Trophoblast cell (in vitro differentiated cells and primary cell): ENCODE results near the gene RASL12.

ENCODE experiments used
- DNase-seq, 2 donors: peaks; one replicate each; pipeline ENCODE4 v3.0.0-alpha.2; 2016
- H2AFZ ChIP-seq: 2 replicates; pipeline ENCODE4 v1.6.1; 2013; ENCODE audit warnings: low read length, moderate library complexity, mild to moderate bottlenecking; ENCODE audit not compliant: insufficient read depth, poor library complexity
- H2AK5ac ChIP-seq: 2 replicates; pipeline ENCODE4 v1.6.1; 2013; ENCODE audit warnings: mild to moderate bottlenecking, low read length
- H2BK120ac ChIP-seq: 2 replicates; pipeline ENCODE4 v1.6.1; 2013; ENCODE audit warnings: low read length, mild to moderate bottlenecking, moderate library complexity; ENCODE audit not compliant: insufficient read depth, poor library complexity
- H2BK12ac ChIP-seq: 2 replicates; pipeline ENCODE4 v1.6.1; 2013; ENCODE audit warnings: mild to moderate bottlenecking, low read length, moderate library complexity
- H2BK5ac ChIP-seq: 2 replicates; pipeline ENCODE4 v1.6.1; 2013; ENCODE audit warnings: low read length, low read depth, moderate library complexity, mild to moderate bottlenecking; ENCODE audit not compliant: poor library complexity
- H3K14ac ChIP-seq: 2 replicates; pipeline ENCODE4 v1.6.1; 2013; ENCODE audit warnings: mild to moderate bottlenecking, low read length
- H3K18ac ChIP-seq: 2 replicates; pipeline ENCODE4 v1.6.1; 2013; ENCODE audit warnings: mild to moderate bottlenecking, low read length
- H3K23ac ChIP-seq: 2 replicates; pipeline ENCODE4 v1.6.1; 2013; ENCODE audit warnings: low read length
- H3K27ac ChIP-seq: 2 replicates; pipeline ENCODE4 v1.5.1; 2013; ENCODE audit warnings: low read depth, mild to moderate bottlenecking, inconsistent platforms, low read length, moderate library complexity
- H3K27me3 ChIP-seq: 2 replicates; pipeline ENCODE4 v1.6.1; 2013; ENCODE audit warnings: inconsistent platforms, mild to moderate bottlenecking, low read length, moderate library complexity; ENCODE audit not compliant: insufficient read depth
- H3K36me3 ChIP-seq, 2 experiments: 1 replicate in 1 of 2; 2 replicates in 1 of 2; pipeline ENCODE4 v1.6.1; 2013; ENCODE audit warnings: low read length in 2 of 2, mild to moderate bottlenecking in 2 of 2, moderate library complexity in 1 of 2; ENCODE audit not compliant: insufficient read depth in 2 of 2, control insufficient read depth in 1 of 2
- H3K4ac ChIP-seq: 2 replicates; pipeline ENCODE4 v1.6.1; 2013; ENCODE audit warnings: low read depth, mild to moderate bottlenecking, low read length, moderate library complexity
- H3K4me1 ChIP-seq, 2 experiments: 1 replicate in 1 of 2; 2 replicates in 1 of 2; pipeline ENCODE4 v1.6.1; 2013; ENCODE audit warnings: low read length in 2 of 2, mild to moderate bottlenecking in 2 of 2, moderate library complexity in 1 of 2; ENCODE audit not compliant: insufficient read depth in 2 of 2, control insufficient read depth in 1 of 2
- H3K4me2 ChIP-seq: 2 replicates; pipeline ENCODE4 v1.6.1; 2013; ENCODE audit warnings: inconsistent platforms, mild to moderate bottlenecking, low read length, moderate library complexity
- H3K4me3 ChIP-seq: 2 replicates; pipeline ENCODE4 v1.5.1; 2013; ENCODE audit warnings: mild to moderate bottlenecking, low read depth, low read length, inconsistent platforms
- H3K79me1 ChIP-seq: one replicate; pipeline ENCODE4 v1.6.1; 2013; ENCODE audit warnings: low read length
- H3K79me2 ChIP-seq: 2 replicates; pipeline ENCODE4 v1.6.1; 2013; ENCODE audit warnings: low read length, mild to moderate bottlenecking; ENCODE audit not compliant: control insufficient read depth, insufficient read depth, poor library complexity
- H3K9ac ChIP-seq: 2 replicates; pipeline ENCODE4 v1.6.1; 2013; ENCODE audit warnings: mild to moderate bottlenecking, low read length
- H3K9me3 ChIP-seq: 2 replicates; pipeline ENCODE4 v1.6.1; 2013; ENCODE audit warnings: low read depth, mild to moderate bottlenecking, control low read depth, inconsistent platforms, low read length; ENCODE audit not compliant: insufficient read depth
- H4K12ac ChIP-seq: 2 replicates; pipeline ENCODE4 v1.6.1; 2013; ENCODE audit warnings: low read depth, mild to moderate bottlenecking, low read length, moderate library complexity
- H4K8ac ChIP-seq: 2 replicates; pipeline ENCODE4 v1.6.1; 2013; ENCODE audit warnings: low read depth, mild to moderate bottlenecking, low read length, moderate library complexity
- H4K91ac ChIP-seq: one replicate; pipeline ENCODE4 v1.6.1; 2013; ENCODE audit warnings: low read depth, mild to moderate bottlenecking, low read length, moderate library complexity
- WGBS: extraction: QIAGEN DNeasy Blood & Tissue Kit; methylation state at CpG from one replicate; pipeline ENCODE4 v1.1.7; 2013; ENCODE audit warnings: missing lambda C conversion rate; ENCODE audit not compliant: insufficient read length, insufficient coverage; ENCODE audit errors: extremely low coverage; 5-methylcytosine and 5-hydroxymethylcytosine counted together

Gene RASL12

DNA sequence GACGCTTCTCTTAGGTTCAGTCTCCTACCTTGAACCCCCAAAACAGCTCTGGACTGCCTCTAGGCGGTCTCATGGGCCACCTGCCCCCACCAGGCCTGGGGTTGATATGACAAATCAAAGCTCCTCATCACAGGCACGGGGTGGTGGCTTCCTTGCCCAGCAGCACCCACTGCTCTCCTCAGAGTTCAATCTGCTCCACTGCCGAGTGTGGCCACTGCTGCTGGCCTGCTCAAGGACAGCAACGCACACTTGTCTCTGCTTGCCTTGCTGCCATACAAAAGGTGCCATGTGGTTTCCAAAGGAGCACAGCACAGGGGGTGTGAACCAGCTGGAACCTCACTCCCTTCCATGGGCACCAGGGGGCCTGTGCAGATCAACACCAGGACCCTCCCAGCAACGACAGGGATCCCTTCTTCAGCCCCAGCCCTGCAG lies 18.9 kb upstream of the RASL12 start:
- H3K27me3 ChIP-seq, result no peaks in the 10 kb centered on the region
- H3K4ac ChIP-seq, result no peak overlapping the region
- no peaks in the 10 kb centered on the region for H3K79me1 ChIP-seq
- H4K8ac ChIP-seq, result no peak overlapping the region
- no peak overlapping the region for H3K4me3 ChIP-seq
- no peaks in the 10 kb centered on the region for H3K79me2 ChIP-seq
- H3K4me2 ChIP-seq, result no peak overlapping the region
- no peak overlapping the region for H2BK120ac ChIP-seq
- H2BK5ac ChIP-seq, result no peak overlapping the region
- no CpG with 5 or more reads among the region's 6 CpGs for WGBS
- no peak overlapping the region for H4K91ac ChIP-seq
- no peak overlapping the region for H2AK5ac ChIP-seq
- peaks cover 2% of the 10 kb centered on the region for H3K9me3 ChIP-seq
- no peak overlapping the region for H3K18ac ChIP-seq
- peaks cover 2 to 7% of the 10 kb centered on the region in 2 experiments for H3K4me1 ChIP-seq
- no peak overlapping the region for H3K9ac ChIP-seq
- H3K36me3 ChIP-seq, result no peaks in the 10 kb centered on the region
- H4K12ac ChIP-seq, result no peak overlapping the region
- no peak overlapping the region for H2AFZ ChIP-seq
- H2BK12ac ChIP-seq, result no peak overlapping the region
- H3K23ac ChIP-seq, result no peak overlapping the region
- no peak for DNase-seq
- no peak overlapping the region for H3K14ac ChIP-seq
- no peak overlapping the region for H3K27ac ChIP-seq

- Histone ChIP-seq H3K14ac (no peak overlapping the region), H2BK12ac (no peak overlapping the region), H3K79me2 (no peaks in the 10 kb centered on the region), H3K27ac (no peak overlapping the region), H3K27me3 (no peaks in the 10 kb centered on the region), H2AFZ (no peak overlapping the region), H3K9me3 (peaks cover 2% of the 10 kb centered on the region), H2BK5ac (no peak overlapping the region), H4K91ac (no peak overlapping the region), H3K4ac (no peak overlapping the region), H3K18ac (no peak overlapping the region), H3K4me3 (no peak overlapping the region), H3K36me3 (no peaks in the 10 kb centered on the region), H3K4me2 (no peak overlapping the region), H3K79me1 (no peaks in the 10 kb centered on the region), H2BK120ac (no peak overlapping the region), H4K12ac (no peak overlapping the region), H3K9ac (no peak overlapping the region), H3K4me1 (peaks cover 2 to 7% of the 10 kb centered on the region in 2 experiments), H4K8ac (no peak overlapping the region), H2AK5ac (no peak overlapping the region), H3K23ac (no peak overlapping the region)
- no CpG with 5 or more reads among the region's 6 CpGs for WGBS
- peak; percentile 26 to 53 for DNase-seq
Measured at GRCh38 chr15:65085990-65086679, 18.3 kb upstream of the RASL12 start.

DNA sequence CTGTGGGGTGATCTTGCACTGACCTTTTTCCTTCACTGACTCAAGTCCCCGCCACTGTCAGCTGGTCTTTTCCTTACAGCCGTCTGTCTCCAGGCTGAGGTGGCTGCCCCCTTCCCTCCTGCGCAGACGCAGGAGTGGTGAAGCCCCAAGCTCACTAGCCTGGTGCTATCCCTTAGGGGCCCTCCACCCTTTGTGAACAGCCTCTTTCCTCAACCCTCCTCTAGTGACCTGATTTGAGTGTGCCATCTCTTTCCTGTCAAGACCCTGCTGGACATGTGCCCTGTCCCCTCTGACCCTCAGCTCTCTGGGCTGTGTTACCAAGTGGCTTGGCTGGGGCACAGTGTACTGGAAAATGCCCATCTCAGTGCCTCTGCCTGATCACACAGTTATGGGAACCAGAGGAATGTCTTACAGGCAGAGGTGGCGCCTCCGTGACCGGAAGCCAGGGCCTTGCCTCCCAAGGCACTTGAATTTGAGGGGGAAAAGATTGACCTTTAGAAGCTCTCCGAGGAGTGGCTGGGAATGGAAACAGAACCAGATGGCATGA lies 17.5 kb upstream of the RASL12 start:
- no peak overlapping the region for H2AK5ac ChIP-seq
- H3K4me3 ChIP-seq, result no peak overlapping the region
- no peak overlapping the region for H4K12ac ChIP-seq
- no peak overlapping the region for H3K27ac ChIP-seq
- H3K4me2 ChIP-seq, result no peak overlapping the region
- H2BK120ac ChIP-seq, result no peak overlapping the region
- H3K18ac ChIP-seq, result no peak overlapping the region
- no peak for DNase-seq
- H2AFZ ChIP-seq, result no peak overlapping the region
- no peak overlapping the region for H3K9ac ChIP-seq
- no peak overlapping the region for H3K4ac ChIP-seq
- no peak overlapping the region for H3K23ac ChIP-seq
- H3K4me1 ChIP-seq, result peaks cover 2 to 7% of the 10 kb centered on the region in 2 experiments
- H3K79me1 ChIP-seq, result no peaks in the 10 kb centered on the region
- H4K8ac ChIP-seq, result no peak overlapping the region
- no peak overlapping the region for H2BK5ac ChIP-seq
- no CpG with 5 or more reads among the region's 8 CpGs for WGBS
- no peak overlapping the region for H3K14ac ChIP-seq
- no peaks in the 10 kb centered on the region for H3K36me3 ChIP-seq
- H2BK12ac ChIP-seq, result no peak overlapping the region
- peaks cover 2% of the 10 kb centered on the region for H3K9me3 ChIP-seq
- no peak overlapping the region for H4K91ac ChIP-seq
- H3K79me2 ChIP-seq, result no peaks in the 10 kb centered on the region
- no peaks in the 10 kb centered on the region for H3K27me3 ChIP-seq

DNA sequence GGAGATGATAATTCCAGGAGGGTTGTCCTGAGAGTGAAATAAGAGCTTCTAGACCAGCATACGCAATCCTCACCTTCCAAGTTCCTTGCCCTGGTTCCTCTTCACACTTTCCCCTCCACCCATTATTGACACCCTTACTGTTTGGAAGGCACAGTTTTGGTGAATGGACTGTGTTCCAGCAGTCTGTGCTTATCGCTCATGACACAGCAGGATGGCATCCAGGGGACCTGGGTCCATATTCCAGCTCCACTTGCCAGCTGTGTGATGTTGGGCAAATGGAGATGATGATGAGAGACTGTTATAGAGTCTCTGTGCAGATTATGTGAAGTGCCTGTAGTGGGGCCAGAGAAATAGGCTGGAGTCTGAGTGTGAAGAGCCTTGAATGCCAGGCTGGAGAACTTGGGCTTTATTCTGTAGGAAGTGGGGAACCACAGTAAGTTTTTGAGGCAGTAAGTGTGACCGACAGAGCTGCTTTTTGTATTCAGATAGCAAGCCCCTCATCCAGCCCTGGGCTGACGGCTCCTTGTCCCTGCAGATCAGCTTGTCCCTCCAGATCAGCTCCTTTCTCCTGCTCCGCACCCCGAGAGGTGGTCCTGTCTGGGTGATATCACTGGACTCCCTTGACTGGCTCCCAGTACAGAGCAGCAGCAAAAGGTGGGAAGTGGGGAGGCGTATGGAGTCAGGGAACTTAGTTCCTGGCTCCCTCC lies 16.9 kb upstream of the RASL12 start:
- Histone ChIP-seq H3K4me3 (no peak overlapping the region), H3K4me1 (peaks cover 2 to 7% of the 10 kb centered on the region in 2 experiments), H4K12ac (no peak overlapping the region), H3K27ac (no peak overlapping the region), H4K91ac (no peak overlapping the region), H3K9me3 (peaks cover 2% of the 10 kb centered on the region), H3K79me1 (no peaks in the 10 kb centered on the region), H3K23ac (no peak overlapping the region), H3K36me3 (no peaks in the 10 kb centered on the region), H2AK5ac (no peak overlapping the region), H3K27me3 (no peaks in the 10 kb centered on the region), H2BK120ac (no peak overlapping the region), H3K18ac (no peak overlapping the region), H2AFZ (no peak overlapping the region), H3K14ac (no peak overlapping the region), H2BK12ac (no peak overlapping the region), H3K9ac (no peak overlapping the region), H4K8ac (no peak overlapping the region), H2BK5ac (no peak overlapping the region), H3K79me2 (no peaks in the 10 kb centered on the region), H3K4me2 (no peak overlapping the region), H3K4ac (no peak overlapping the region)
- peak in 1 of 2 donors; percentile 31 for DNase-seq
- WGBS, result no CpG with 5 or more reads among the region's 7 CpGs
